ENCODE measurements around the gene PKD1.
"Not testable (repeated sequence)": the region's sequence is repeated elsewhere in the genome, so short reads cannot be mapped to it uniquely, and the experiment has no call there.

DNA sequence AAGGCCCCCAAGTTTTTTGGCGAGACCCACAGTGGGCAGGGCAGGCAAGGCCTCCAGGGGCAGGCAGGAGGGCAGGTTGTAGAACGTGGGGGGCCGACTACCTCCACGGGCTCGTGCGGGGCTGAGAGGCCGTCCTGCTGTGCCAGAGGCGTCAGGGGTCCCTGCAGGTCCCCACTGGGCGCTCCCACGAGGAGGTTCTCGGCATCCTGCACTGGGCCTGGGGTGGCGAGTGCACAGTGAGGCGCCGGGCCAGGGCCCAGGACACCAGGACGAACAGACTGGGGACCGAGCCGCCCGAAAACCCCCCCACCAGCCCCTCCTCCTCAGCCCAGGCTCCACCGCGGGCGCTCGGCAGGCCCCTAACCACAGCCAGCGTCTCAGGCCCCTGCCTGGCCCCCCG lies 19.3 kb downstream of the PKD1 start:
- TF ChIP-seq POLR2AphosphoS5, CTCF (IDR thresholded peaks at IDR 0.05): not testable (repeated sequence)
